ENCODE data around the gene TMEM191C. TPM values are rescaled to one million over a fixed set of nuclear protein-coding genes. Genes with fewer than 3 reads are reported as not detected.
"Not testable (repeated sequence)": the region's sequence is repeated elsewhere in the genome, so short reads cannot be mapped to it uniquely, and the experiment has no call there.

The TMEM191C gene
- 1 to 10 TPM in 1 of 4 donors, under 1 TPM in 3; 0.27 to 6.3 (median 0.77) TPM for total RNA-seq
- polyA plus RNA-seq: 10 to 100 TPM in 1 of 3 donors, 1 to 10 TPM in 2; 2.0 to 10.2 (median 5.3) TPM

GRCh38 chr22:21467337-21468193, at the start of gene TMEM191C:
Gene TMEM191C, plus strand, starts transcription at chr22:21467387. Its CDS starts 73 bp downstream, at chr22:21467460.
- intact Hi-C loops (cut with DNase I); H3K36me3 ChIP-seq; H3K9me3 ChIP-seq; H3K27me3 ChIP-seq; DNase-seq; H3K4me1 ChIP-seq: not testable (repeated sequence)
- WGBS, 2 donors: 0 to 1% methylated on average over 25 to 27 of the region's 74 CpGs
- Histone ChIP-seq H3K4me3 (peak within 1 kb of the TSS; percentile 33 to 51 (median 44)), H3K27ac (peak within 1 kb of the TSS; percentile 52 to 74 (median 54))

- H3K9me3 ChIP-seq; intact Hi-C loops (cut with DNase I); H3K27me3 ChIP-seq; H3K4me1 ChIP-seq; H3K36me3 ChIP-seq: not testable (repeated sequence)
- peak; percentile 63 for DNase-seq
- Histone ChIP-seq H3K27ac (peak overlapping the region in 3 of 4 donors; percentile 64 to 73 (median 71)), H3K4me3 (peak overlapping the region; percentile 27 to 52 (median 44))
- WGBS, 2 donors: 0% methylated on average over 18 of the region's 33 CpGs
These were observed 49.3 kb upstream of the TMEM191C start for GRCh38 chr22:21417853-21418252.

GRCh38 chr22:21418974-21419638, 48.1 kb upstream of the TMEM191C start:
- H3K4me3 ChIP-seq; H3K4me1 ChIP-seq; intact Hi-C loops (cut with DNase I); H3K9me3 ChIP-seq; H3K36me3 ChIP-seq; H3K27me3 ChIP-seq; DNase-seq: not testable (repeated sequence)
- WGBS, 2 donors: 78 to 81% methylated on average over 5 of the region's 15 CpGs
- peak overlapping the region in 2 of 4 donors; percentile 48 to 73 for H3K27ac ChIP-seq

DNA sequence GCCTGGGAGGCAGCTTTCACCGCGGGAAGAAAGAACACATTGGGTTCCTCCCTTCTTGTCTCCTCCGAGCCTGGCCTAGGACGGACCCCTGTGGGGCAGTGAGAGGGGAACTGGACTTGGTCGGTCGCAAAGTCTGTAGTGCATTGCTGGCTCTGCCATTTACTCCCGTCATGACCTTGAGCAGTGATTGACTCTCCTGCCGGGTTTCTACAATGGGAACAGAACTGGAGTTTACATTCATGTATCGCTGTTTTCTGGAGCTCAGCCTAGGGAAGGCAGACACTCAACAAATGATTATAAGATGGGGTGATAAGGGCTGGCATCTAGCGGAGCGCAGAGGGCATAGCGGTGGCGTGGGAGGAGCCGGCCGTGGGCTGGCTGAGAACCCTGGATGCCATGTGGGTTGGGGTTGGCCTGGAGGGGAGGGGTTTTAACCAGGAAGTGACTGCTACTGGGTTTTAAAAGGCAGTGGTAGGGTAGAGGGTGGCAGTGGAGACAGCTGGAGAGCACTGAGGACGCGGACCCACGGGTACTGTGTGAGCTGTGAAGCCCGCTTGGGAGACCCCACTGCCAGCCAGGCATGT, 46.9 kb upstream of the TMEM191C start:
- intact Hi-C loops (cut with DNase I); H3K27ac ChIP-seq; H3K4me1 ChIP-seq; H3K4me3 ChIP-seq; DNase-seq; H3K36me3 ChIP-seq; H3K9me3 ChIP-seq; H3K27me3 ChIP-seq: not testable (repeated sequence)
- WGBS, 2 donors: 8 to 26% methylated on average over 5 of the region's 19 CpGs

DNA sequence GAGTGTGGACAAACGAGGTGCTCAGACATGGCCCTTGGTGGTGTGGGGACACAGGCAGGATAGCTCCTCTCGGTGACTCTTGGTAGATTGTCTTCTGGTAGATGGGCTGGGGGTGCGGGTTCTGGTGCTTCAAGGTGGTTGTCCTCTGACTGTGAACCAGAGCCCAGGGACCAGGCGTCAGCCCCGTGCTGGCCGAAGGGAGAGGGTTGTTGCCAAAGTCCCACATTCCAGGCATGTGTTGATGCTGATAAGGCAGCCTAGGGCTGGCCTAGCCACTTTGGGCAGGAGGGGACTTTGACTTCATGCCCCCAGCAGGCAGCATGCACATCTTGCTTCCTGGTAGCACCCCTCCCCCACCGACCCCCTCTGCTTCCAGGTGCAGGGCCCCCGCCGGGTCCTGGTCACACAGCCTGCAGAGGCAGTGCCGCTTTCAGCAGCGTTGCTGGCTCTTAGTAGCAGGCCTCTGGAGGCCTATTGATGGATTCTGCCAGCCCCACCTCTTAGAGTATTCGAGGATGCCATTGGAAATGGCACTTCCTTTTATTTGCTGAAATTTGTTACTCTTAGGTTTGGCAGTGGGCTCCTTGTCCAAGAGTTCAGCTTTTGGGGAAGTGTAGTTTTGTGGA, 43.0 kb upstream of the TMEM191C start:
- H3K4me3 ChIP-seq; H3K27ac ChIP-seq; H3K4me1 ChIP-seq; H3K9me3 ChIP-seq; intact Hi-C loops (cut with DNase I); H3K36me3 ChIP-seq; H3K27me3 ChIP-seq; DNase-seq: not testable (repeated sequence)
- 66 to 70% methylated on average over 3 to 4 of the region's 12 CpGs for WGBS, 2 donors

GRCh38 chr22:21434378-21435233, 32.6 kb upstream of the TMEM191C start:
- DNase-seq; H3K27ac ChIP-seq; H3K4me3 ChIP-seq; H3K27me3 ChIP-seq; intact Hi-C loops (cut with DNase I); H3K4me1 ChIP-seq; H3K9me3 ChIP-seq; H3K36me3 ChIP-seq: not testable (repeated sequence)
- WGBS, 2 donors: no CpG with 5 or more reads among the region's 15 CpGs

DNA sequence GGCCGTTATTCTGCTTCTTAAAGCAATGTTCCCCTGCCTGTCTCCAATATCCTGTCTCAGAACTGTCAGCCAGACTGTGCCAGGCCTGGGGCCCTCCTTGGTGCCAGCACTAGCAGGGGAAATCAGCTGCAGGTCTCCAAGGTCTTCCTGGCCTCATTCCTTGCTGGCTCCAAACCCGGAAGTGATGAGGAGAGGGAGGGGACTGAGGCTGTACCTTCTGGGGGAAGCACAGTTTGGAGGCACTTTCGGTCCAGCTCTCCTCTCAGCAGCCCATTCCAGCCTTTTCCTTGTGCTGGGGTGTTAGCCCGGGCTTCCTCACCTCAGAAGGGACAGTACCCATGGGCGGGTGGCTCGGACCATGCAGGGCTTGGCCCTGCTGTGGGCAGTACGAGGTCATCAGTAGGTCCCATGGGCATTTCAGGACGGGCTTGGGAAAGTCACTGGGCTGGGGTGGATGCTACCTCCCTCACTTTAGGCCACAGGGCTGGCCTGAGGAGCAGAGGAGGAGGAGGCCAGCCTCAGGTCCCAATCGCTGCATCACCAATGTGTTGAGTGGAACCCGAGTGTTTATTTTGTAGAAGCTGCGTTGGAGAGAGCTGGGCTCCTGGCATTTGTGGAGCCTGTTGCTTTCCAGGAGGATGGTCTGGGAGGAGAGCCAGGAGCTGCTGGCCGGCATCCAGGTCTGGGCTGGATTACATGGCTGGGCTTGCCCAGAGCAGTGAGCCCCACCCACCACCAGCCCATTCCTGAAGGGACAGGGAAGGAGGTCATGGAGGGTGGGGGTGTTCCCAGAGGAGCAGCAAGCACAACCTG, 31.0 kb upstream of the TMEM191C start:
- H3K36me3 ChIP-seq; H3K4me1 ChIP-seq; H3K9me3 ChIP-seq; H3K27me3 ChIP-seq; intact Hi-C loops (cut with DNase I); H3K4me3 ChIP-seq: not testable (repeated sequence)
- H3K27ac ChIP-seq: peak overlapping the region; percentile 67 to 74 (median 71)
- DNase-seq: peak; percentile 64
- WGBS, 2 donors: 6 to 65% methylated on average over 4 of the region's 12 CpGs

- WGBS, 2 donors: 79 to 85% methylated on average over 4 of the region's 6 CpGs
- intact Hi-C loops (cut with DNase I): not testable (repeated sequence)
These were observed 29.2 kb upstream of the TMEM191C start for GRCh38 chr22:21438013-21438412.

GRCh38 chr22:21440018-21440636, 27.1 kb upstream of the TMEM191C start:
- H3K4me1 ChIP-seq; H3K27ac ChIP-seq; H3K9me3 ChIP-seq; DNase-seq; intact Hi-C loops (cut with DNase I); H3K27me3 ChIP-seq; H3K4me3 ChIP-seq: not testable (repeated sequence)
- no CpG with 5 or more reads among the region's 10 CpGs for WGBS, 2 donors
- H3K36me3 ChIP-seq: peaks cover 5 to 12% (median 6%) of the 10 kb centered on the region in 4 donors

More at GRCh38 chr22:21438013-21438412, 29.2 kb upstream of the TMEM191C start:
- not testable (repeated sequence) for H3K4me3 ChIP-seq, H3K9me3 ChIP-seq, H3K4me1 ChIP-seq, H3K27ac ChIP-seq, H3K27me3 ChIP-seq, H3K36me3 ChIP-seq
- peak; percentile 27 for DNase-seq

DNA sequence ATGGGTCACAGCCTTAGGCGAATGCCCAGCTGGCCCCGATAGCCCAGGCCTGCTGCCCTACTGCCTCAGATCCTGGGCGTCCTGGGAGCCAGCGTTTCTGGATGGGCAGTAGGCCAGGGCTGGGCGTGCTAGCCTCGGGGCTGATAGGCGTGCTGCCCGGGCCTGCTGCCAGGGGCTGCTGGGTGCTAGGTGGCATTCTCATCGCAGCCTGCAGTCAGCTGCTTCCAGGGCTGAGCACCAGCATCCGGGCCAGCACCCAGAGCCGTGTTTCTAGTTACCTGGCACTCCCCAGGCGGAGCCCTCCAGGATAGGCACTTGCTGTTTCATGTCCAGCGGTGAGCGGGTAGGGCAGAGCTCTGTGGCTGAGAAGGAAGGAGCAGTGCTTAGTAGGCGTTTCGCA, 26.5 kb upstream of the TMEM191C start:
- WGBS, 2 donors: no CpG with 5 or more reads among the region's 16 CpGs
- peaks cover 10 to 18% (median 10%) of the 10 kb centered on the region in 4 donors for H3K36me3 ChIP-seq
- H3K4me3 ChIP-seq; H3K4me1 ChIP-seq; H3K27me3 ChIP-seq; H3K27ac ChIP-seq; DNase-seq; H3K9me3 ChIP-seq; intact Hi-C loops (cut with DNase I): not testable (repeated sequence)

- H3K4me1 ChIP-seq; H3K9me3 ChIP-seq; H3K27me3 ChIP-seq; H3K27ac ChIP-seq; intact Hi-C loops (cut with DNase I); H3K4me3 ChIP-seq: not testable (repeated sequence)
- 87 to 96% methylated on average over 4 of the region's 6 CpGs for WGBS, 2 donors
- peaks cover 11 to 23% (median 14%) of the 10 kb centered on the region in 4 donors for H3K36me3 ChIP-seq
- peak; percentile 2 for DNase-seq
These were observed 26.0 kb upstream of the TMEM191C start for GRCh38 chr22:21441170-21441569.

Data from sigmoid colon (tissue), 7 donors.